ENCODE measurements around the gene PMP22.
"Not testable (repeated sequence)": the region's sequence is repeated elsewhere in the genome, so short reads cannot be mapped to it uniquely, and the experiment has no call there.

Gene PMP22

DNA sequence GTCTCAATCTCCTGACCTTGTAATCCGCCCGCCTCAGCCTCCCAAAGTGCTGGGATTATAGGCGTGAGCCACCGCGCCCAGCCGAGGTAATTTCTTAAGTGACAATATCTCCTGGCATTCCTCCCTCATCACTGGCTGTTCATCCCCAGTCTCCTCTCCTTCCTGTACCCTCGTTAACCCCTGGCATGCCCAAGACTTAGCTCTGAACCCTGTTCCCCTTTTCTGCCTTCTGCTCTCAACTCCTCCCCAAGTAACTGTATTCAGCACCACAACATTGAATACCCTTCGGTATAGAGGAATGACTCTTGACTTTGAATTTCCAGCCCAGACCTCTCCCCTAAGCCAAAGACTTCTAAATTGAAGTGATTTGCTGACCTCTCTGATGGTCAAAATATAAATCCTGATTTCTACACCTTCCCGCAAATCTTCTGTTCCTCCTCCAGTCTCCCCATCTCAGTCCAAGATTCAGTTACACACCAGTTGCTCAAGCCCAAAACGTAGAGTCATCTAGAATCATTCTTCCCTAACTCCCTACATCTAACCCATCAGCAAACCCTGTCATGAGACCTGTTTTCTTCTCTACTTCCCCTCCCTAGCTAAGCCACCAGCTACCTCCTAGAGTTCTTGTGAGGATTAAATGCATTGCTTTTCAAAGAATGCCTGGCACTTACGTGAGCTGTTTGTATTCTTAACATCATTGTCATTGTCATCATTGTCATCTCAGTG is 14.8 kb downstream of the PMP22 start:
- DNase-seq, result no peak

- DNase-seq, result no peak
Measured at GRCh38 chr17:15249487-15249886, 15.6 kb downstream of the PMP22 start.

- no peak for DNase-seq
Measured at GRCh38 chr17:15247891-15248529, 17.1 kb downstream of the PMP22 start.

DNA sequence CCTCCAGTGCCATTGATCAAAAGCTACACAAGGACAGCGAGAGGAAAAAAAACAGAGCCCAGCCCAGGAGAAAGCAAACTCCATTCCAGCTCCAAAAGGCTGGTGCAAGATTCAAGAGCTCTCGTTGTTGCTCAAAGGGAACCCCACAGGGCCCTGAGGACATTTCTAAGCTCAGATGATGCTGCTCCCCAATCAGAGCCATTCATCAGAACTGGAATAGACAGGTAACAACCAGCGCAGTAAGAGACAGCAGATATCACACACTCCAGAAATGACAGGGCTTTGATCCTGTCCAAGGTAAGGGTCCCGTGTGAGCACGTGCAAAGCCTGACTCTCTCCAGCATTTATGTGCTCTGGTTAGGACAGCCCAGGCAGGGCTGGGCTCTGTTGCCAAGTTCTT is 20.1 kb downstream of the PMP22 start:
- DNase-seq, result no peak

GRCh38 chr17:15240644-15241043 is 24.5 kb downstream of the PMP22 start:
- no peak for DNase-seq

DNA sequence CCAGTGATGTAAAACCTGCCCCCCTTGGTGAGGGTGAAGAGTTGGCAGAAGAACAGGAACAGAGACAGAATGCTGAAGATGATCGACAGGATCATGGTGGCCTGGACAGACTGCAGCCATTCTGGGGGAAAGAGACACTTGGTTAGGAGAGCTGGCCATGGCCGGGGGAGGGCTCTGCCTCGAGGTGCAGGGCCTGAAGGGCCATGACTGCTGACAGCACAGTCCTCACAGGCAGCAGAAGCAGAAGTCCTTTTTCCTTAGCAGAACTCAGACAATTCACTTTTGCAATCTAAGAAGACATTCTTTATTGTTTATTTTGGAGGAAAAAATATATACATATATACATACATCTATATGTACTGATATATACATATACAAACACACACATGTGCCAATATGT is 25.6 kb downstream of the PMP22 start:
- no peak for DNase-seq

- DNase-seq, result no peak
Measured at GRCh38 chr17:15238676-15239422, 26.3 kb downstream of the PMP22 start.

- DNase-seq, result no peak
Measured at GRCh38 chr17:15238057-15238456, 27.1 kb downstream of the PMP22 start.

DNA sequence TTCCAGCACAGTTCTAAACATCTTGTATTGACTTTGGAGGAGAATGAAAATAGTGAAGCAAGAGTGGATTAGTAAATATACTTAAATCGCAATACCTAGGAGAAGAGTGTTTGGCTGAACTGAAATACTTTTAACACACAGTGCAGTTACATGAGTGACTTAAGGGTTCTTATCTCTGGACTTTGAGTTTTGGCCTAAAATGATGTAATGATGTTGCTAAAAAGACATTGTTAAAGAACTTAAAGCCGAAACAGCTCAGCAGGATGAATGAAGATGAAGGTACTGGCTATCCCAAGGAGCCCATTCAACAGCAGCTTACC is 28.1 kb downstream of the PMP22 start:
- DNase-seq, result no peak

DNA sequence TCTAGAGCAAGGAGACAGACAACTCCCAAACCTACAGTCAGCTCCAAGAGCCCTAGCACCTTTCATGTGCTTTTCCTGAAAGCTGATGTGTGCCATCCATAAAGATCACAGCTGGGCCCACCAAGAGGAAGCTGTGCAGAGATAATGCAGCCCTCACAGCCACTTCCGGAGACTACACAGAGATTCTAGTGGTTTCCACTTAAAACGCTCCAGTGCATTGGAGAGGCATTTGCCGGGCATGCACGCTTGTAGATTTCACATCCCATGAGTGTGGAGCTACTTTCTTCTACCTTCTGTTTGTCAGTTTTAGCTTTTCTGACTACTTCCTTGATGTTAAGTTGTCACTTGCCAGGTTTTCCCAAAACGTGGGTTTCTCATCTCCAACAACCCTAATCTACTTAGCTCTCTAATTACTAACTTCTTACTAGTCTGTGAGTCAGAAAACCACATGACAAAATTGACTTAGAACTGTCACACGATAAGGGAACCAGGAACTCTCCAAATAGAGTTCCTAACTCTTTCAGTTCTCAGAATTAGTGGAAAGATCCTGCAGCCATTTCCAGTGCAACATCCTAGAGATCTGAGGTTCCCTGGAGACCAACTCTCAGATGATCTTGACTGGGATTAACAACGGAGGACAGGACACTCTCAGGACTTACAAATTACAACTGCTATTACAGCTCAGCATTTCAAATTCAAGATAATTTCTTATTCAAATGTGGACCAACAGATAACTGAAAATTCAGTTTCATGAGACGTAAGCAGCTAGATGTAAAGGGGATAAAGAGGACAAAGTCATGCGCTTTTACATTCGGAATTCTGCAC is 28.6 kb downstream of the PMP22 start:
- no peak for DNase-seq

DNA sequence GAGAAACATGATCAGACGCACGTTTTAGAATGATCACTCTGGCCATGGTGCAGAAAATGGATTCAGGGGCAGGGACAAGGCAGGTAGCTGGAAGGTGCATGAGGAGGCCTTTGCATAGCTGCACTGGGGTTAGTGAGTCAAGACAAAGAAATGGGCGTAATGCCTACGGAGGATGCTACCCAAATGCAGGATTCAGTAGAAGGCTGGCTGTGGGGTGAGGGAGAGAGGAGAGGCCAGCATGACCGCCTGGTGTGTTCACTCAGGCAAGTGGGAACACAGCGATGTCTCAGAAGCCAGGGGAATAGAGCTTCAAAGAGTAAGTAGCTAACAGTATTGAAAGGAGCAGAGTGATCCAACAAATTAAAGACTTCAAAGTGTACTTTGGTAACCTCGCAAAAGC is 31.2 kb downstream of the PMP22 start:
- no peak for DNase-seq

GRCh38 chr17:15233022-15233805 is 31.9 kb downstream of the PMP22 start:
- peak; percentile 17 for DNase-seq

- no peak for DNase-seq
Measured at GRCh38 chr17:15232517-15232915, 32.6 kb downstream of the PMP22 start.

GRCh38 chr17:15231851-15232516 is 33.1 kb downstream of the PMP22 start:
- no peak for DNase-seq

GRCh38 chr17:15230866-15231265 is 34.3 kb downstream of the PMP22 start:
- no peak for DNase-seq

DNA sequence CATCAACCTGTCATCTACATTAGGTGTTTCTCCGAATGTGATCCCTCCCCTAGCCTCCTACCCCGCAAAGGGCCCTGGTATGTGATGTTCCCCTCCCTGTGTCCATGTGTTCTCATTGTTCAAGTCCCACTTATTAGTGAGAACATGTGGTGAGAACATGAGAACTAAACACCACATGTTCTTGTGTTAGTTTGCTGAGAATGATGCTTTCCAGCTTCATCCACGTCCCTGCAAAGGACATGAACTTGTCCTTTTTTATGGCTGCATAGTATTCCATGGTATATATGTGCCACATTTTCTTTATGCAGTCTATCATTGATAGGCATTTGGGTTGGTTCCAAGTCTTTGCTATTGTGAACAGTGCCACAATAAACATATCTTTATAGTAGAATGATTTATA is 43.3 kb downstream of the PMP22 start:
- not testable (repeated sequence) for DNase-seq

DNA sequence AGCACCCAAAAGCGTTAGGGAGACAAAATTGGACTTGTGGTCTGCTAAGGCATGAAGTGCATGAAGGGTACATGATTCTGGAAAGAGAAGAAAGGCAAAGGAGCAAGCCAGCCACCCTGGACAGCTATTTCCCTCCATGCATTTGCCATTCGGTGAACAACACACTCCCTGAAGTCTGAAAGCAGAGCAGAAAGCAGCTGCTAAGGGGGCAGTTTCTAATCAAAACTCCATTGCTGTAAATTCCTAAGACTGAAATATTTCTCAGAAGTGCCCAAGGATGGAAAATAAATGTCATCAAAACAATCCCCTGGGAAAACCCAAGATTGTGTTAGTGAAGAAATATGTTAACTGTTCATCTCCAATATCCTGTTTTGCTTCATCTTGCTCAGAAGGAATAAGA is 44.3 kb downstream of the PMP22 start:
- no peak for DNase-seq

DNA sequence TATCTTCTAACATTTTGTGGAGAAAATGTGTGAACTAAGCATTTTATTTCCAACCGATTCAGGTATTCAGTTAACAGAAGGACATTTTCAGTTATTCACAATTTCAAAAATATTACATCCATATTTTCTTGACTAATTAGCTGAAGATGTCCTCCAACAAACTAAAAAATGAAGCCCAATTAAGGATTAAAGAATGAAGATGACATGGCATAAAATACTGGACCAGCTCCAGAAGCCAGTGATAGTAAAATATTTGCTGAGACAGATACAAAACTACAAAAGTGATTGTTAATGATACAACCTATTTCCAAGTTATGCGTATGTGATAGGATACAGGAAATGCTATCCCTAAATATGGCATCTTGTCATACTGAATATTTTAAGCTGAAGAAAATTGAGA is 48.6 kb downstream of the PMP22 start:
- DNase-seq, result no peak

DNA sequence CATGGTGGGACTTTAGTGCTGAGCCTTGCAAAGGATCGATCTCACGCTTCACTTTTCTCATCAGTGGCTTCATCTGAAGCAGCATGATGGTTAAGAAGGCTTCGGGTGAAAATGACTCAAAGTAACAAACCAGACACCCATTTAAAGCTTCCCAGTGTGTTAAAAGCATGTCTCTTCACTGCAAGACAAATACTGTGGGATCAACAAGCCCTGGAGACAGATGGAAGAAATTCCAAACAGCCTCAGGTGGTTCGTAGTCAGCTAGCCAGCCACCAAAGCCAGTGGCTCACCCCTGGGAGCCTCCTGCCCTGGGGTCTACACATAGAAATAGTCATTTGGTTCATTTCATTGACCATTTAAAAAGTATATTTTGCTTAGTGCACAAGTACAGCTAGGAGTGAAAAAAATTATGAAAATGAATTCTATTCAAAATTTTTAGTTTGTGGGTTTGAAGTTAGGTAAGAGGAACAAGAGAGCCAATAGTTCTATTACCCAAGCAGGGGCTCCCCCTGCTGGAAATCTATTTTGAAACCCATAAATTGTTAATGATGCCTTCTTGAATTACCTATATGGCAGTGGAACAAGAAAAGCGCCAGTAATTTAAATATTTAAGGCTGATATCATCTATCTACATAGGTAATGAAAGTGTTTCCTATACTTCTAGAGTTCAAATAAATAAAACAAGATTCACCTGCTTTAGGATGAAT is 51.6 kb downstream of the PMP22 start:
- peak; percentile 8 for DNase-seq

- no peak for DNase-seq
Measured at GRCh38 chr17:15210247-15210646, 54.9 kb downstream of the PMP22 start.

DNA sequence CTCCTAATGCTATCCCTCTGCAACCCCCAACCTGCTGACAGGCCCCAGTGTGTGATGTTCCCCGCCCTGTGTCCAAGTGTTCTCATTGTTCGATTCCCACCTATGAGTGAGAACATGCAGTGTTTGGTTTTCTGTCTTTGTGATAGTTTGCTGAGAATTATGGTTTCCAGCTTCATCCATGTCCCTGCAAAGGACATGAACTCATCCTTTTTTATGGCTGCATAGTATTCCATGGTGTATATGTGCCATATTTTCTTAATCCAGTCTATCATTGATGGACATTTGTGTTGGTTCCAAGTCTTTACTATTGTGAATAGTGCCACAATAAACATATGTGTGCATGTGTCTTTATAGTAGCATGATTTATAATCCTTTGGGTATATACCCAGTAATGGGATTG is 62.1 kb downstream of the PMP22 start:
- DNase-seq, result not testable (repeated sequence)

Measured in activated CD4-positive, alpha-beta T cell treated with anti-CD3 and anti-CD28 coated beads, Interleukin-2, Interleukin-6, amounts not matched to agents 100 ng/mL and 50 ng/mL, durations not matched to agents 16 hours and 8 hours (primary cell).